ENCODE results near the gene CTNNA2. TPM values are rescaled to one million over a fixed set of nuclear protein-coding genes. Genes with fewer than 3 reads are reported as not detected.

The CTNNA2 gene
- total and polyA plus RNA-seq, 2 of the 8 experiments (the other 6 are each of a cell fraction or from before 2014, with no cell fraction given): 3.9 to 9.0 TPM

GRCh38 chr2:80499095-80499494, 986.2 kb downstream of the CTNNA2 start:
- no peak overlapping the region for H2AFZ ChIP-seq (ENCODE audit: low read length)
- H2BK120ac ChIP-seq (replicated peaks; ENCODE audit: low read depth, low read length): no peak overlapping the region
- H4K20me1 ChIP-seq (replicated peaks in 1 of 2; ENCODE audit: control insufficient read depth in 1 of 2, insufficient read depth in 2 of 2, low read length in 2 of 2): no peaks in the 10 kb centered on the region
- no peak overlapping the region for H3K18ac ChIP-seq (ENCODE audit: extremely low read depth, low read length)
- no peak overlapping the region for H3K4me3 ChIP-seq (ENCODE audit: extremely low read depth in 1 of 4, insufficient read depth in 2 of 4, low read depth in 3 of 4, low read length in 4 of 4)
- no peaks in the 10 kb centered on the region for H3K27me3 ChIP-seq (replicated peaks in 1 of 4; ENCODE audit: control insufficient read depth in 3 of 4, extremely low read depth in 1 of 4, insufficient read depth in 3 of 4, low read length in 3 of 4)
- no peak overlapping the region for H4K5ac ChIP-seq (ENCODE audit: insufficient read length, low read depth, low read length)
- ChIA-PET CTCF (ENCODE audit: partially characterized antibody) (interaction anchor here (0.6 to 7.5 kb wide), 13 partner anchors 11 to 425 kb away, joined by 3 to 62 read pairs (median 4); no protein-coding TSS in a partner anchor), POLR2A (ENCODE audit: partially characterized antibody) (no interaction called here)
- no peaks in the 10 kb centered on the region for H3K4me1 ChIP-seq (replicated peaks in 1 of 4; ENCODE audit: control insufficient read depth in 3 of 4, insufficient read depth in 4 of 4, low read length in 3 of 4)
- H2BK20ac ChIP-seq (ENCODE audit: low read length): no peak overlapping the region
- 91% methylated on average over 2 of the region's 2 CpGs; no CpG with 5 or more reads in 1 of the 2 experiments for WGBS, 2 experiments (ENCODE audit: extremely low coverage in 1 of 2, insufficient coverage in 1 of 2, insufficient read length in 1 of 2, insufficient replicate concordance in 2 of 2, low coverage in 1 of 2, low lambda C conversion rate in 2 of 2, missing lambda C conversion rate in 1 of 2)
- no peak overlapping the region for H4K91ac ChIP-seq (replicated peaks; ENCODE audit: insufficient read length, low read length)
- no peak overlapping the region for H3K4me2 ChIP-seq (ENCODE audit: insufficient read depth in 1 of 2, low read depth in 2 of 2, low read length in 2 of 2)
- no peak overlapping the region for H2BK5ac ChIP-seq (ENCODE audit: low read depth, low read length)
- no peak overlapping the region for H3K9ac ChIP-seq (replicated peaks in 1 of 4; ENCODE audit: extremely low read depth in 1 of 4, low read depth in 3 of 4, low read length in 3 of 4)
- no peaks in the 10 kb centered on the region for H3K79me2 ChIP-seq (ENCODE audit: control insufficient read depth in 1 of 2, insufficient read depth in 2 of 2, low read length in 2 of 2)
- no peaks in the 10 kb centered on the region for H3K79me1 ChIP-seq (ENCODE audit: low read depth, low read length)
- H4K8ac ChIP-seq (ENCODE audit: extremely low read depth, insufficient read depth, low read length): no peak overlapping the region
- no peaks in the 10 kb centered on the region for H3K36me3 ChIP-seq (ENCODE audit: control insufficient read depth in 2 of 4, insufficient read depth in 4 of 4, low read length in 3 of 4)
- H3K4ac ChIP-seq (replicated peaks; ENCODE audit: insufficient read length, low read depth, low read length): no peak overlapping the region
- no peak for DNase-seq (ENCODE audit: low read depth in 1 of 2, low spot score in 2 of 2)
- H2BK12ac ChIP-seq (ENCODE audit: low read depth, low read length): no peak overlapping the region
- H3K23ac ChIP-seq (ENCODE audit: insufficient read length): no peak overlapping the region
- no peak overlapping the region for H3K27ac ChIP-seq (ENCODE audit: low read depth, low read length)
- no peak overlapping the region for H3K14ac ChIP-seq (ENCODE audit: insufficient read length)
- H2BK15ac ChIP-seq (ENCODE audit: low read length): no peak overlapping the region
- H3K9me3 ChIP-seq (ENCODE audit: insufficient read depth in 2 of 2, low read depth in 1 of 2, low read length in 1 of 2): no peaks in the 10 kb centered on the region
- peak; percentile 19 for FAIRE-seq
- H2AK5ac ChIP-seq (ENCODE audit: low read depth, low read length): no peak overlapping the region
- H3K23me2 ChIP-seq (ENCODE audit: low read depth, low read length): no peaks in the 10 kb centered on the region; the same call in 1 of the 2 replicates
- H3K56ac ChIP-seq (replicated peaks; ENCODE audit: insufficient read length, low read depth, low read length): no peak overlapping the region
- TF ChIP-seq POLR2AphosphoS5 (IDR thresholded peaks at IDR 0.05; ENCODE audit: low read depth, low read length) (no peak), RFX5 (IDR thresholded peaks at IDR 0.05; ENCODE audit: borderline replicate concordance, low read depth, low read length) (no peak), RBBP5 (IDR thresholded peaks at IDR 0.05; ENCODE audit: borderline replicate concordance, low read depth, low read length) (no peak), TEAD4 (IDR thresholded peaks at IDR 0.05; ENCODE audit: low read depth, low read length) (no peak), MAX (IDR thresholded peaks at IDR 0.05) (no peak), SRF (IDR thresholded peaks at IDR 0.05; ENCODE audit: low read depth, low read length) (no peak), SAP30 (IDR thresholded peaks at IDR 0.05; ENCODE audit: insufficient read depth, insufficient replicate concordance, low read length) (no peak), JUND (IDR thresholded peaks at IDR 0.05; ENCODE audit: low read length) (no peak), FOSL1 (IDR thresholded peaks at IDR 0.05; ENCODE audit: insufficient read depth, low read depth, low read length) (no peak), RAD21 (IDR thresholded peaks at IDR 0.05 in 1 of 2, conservative IDR thresholded peaks at IDR 0.05 in 1 of 2; ENCODE audit: low read depth in 2 of 2, low read length in 2 of 2) (peak; percentile 67 to 72), TAF7 (optimal IDR thresholded peaks at IDR 0.05; ENCODE audit: borderline replicate concordance, low read depth, low read length) (no peak)
- TF ChIP-seq, protein P1, sequence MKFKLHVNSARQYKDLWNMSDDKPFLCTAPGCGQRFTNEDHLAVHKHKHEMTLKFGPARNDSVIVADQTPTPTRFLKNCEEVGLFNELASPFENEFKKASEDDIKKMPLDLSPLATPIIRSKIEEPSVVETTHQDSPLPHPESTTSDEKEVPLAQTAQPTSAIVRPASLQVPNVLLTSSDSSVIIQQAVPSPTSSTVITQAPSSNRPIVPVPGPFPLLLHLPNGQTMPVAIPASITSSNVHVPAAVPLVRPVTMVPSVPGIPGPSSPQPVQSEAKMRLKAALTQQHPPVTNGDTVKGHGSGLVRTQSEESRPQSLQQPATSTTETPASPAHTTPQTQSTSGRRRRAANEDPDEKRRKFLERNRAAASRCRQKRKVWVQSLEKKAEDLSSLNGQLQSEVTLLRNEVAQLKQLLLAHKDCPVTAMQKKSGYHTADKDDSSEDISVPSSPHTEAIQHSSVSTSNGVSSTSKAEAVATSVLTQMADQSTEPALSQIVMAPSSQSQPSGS (IDR thresholded peaks at IDR 0.05; ENCODE audit: low read length): no peak

Data from H1 (cell line).